HPDE6-E6E7 (cell line): Measurements from ENCODE around the gene TMEM115.

Source experiments
- DNase-seq: peaks from one replicate; pipeline ENCODE4 v3.0.0; 2011; ENCODE audit warnings: missing footprints; ENCODE audit errors: extremely low spot score

TMEM115 gene

GRCh38 chr3:50353245-50354004 lies 5.9 kb downstream of the TMEM115 start:
- DNase-seq = no peak

- DNase-seq = no peak
These were observed 6.5 kb downstream of the TMEM115 start for GRCh38 chr3:50352781-50353180.

- DNase-seq = no peak
These were observed 8.0 kb downstream of the TMEM115 start for GRCh38 chr3:50351323-50351697.

GRCh38 chr3:50350527-50351322 lies 8.6 kb downstream of the TMEM115 start, which contains the start of the genes CYB561D2 and NPRL2:
Gene CYB561D2, plus strand, starts transcription at chr3:50350862. Its CDS starts 572 bp downstream, at chr3:50351434.
Gene NPRL2, minus strand, starts transcription at chr3:50350775. Its CDS starts 123 bp downstream, at chr3:50350652.
- peak; percentile 67 for DNase-seq

- no peak for DNase-seq
These were observed 9.2 kb downstream of the TMEM115 start for GRCh38 chr3:50350213-50350526.

GRCh38 chr3:50347187-50347813 lies 12.0 kb downstream of the TMEM115 start:
- DNase-seq = no peak

GRCh38 chr3:50345586-50346234 lies 13.6 kb downstream of the TMEM115 start, which contains the start of gene ZMYND10:
Gene ZMYND10, minus strand, starts transcription at chr3:50345732. Its CDS starts 153 bp downstream, at chr3:50345579.
- peak; percentile 21 for DNase-seq

GRCh38 chr3:50345008-50345407 lies 14.3 kb downstream of the TMEM115 start:
- DNase-seq = no peak

GRCh38 chr3:50342813-50343633 lies 16.3 kb downstream of the TMEM115 start:
- no peak for DNase-seq

- no peak for DNase-seq
These were observed 17.2 kb downstream of the TMEM115 start for GRCh38 chr3:50341996-50342650.

- no peak for DNase-seq
These were observed 17.8 kb downstream of the TMEM115 start for GRCh38 chr3:50341537-50341936.

- peak; percentile 20 for DNase-seq
These were observed 18.6 kb downstream of the TMEM115 start, which contains the start of gene RASSF1 for GRCh38 chr3:50340448-50341329. Gene RASSF1, minus strand, starts transcription at chr3:50340836. Its CDS starts 31 bp downstream, at chr3:50340805.

- no peak for DNase-seq
These were observed 19.2 kb downstream of the TMEM115 start for GRCh38 chr3:50340147-50340447.

GRCh38 chr3:50339485-50340146 lies 19.7 kb downstream of the TMEM115 start:
- DNase-seq = no peak

GRCh38 chr3:50338965-50339364 lies 20.4 kb downstream of the TMEM115 start:
- no peak for DNase-seq

GRCh38 chr3:50337175-50337861 lies 22.0 kb downstream of the TMEM115 start:
- DNase-seq = peak; percentile 83

- no peak for DNase-seq
These were observed 22.7 kb downstream of the TMEM115 start for GRCh38 chr3:50336452-50337174.
